ENCODE results near the gene POLD3. TPM values are rescaled to one million over a fixed set of nuclear protein-coding genes. Genes with fewer than 3 reads are reported as not detected.

Gene POLD3
- total RNA-seq, 1 experiment from 2014 or later, result 28.4 TPM

DNA sequence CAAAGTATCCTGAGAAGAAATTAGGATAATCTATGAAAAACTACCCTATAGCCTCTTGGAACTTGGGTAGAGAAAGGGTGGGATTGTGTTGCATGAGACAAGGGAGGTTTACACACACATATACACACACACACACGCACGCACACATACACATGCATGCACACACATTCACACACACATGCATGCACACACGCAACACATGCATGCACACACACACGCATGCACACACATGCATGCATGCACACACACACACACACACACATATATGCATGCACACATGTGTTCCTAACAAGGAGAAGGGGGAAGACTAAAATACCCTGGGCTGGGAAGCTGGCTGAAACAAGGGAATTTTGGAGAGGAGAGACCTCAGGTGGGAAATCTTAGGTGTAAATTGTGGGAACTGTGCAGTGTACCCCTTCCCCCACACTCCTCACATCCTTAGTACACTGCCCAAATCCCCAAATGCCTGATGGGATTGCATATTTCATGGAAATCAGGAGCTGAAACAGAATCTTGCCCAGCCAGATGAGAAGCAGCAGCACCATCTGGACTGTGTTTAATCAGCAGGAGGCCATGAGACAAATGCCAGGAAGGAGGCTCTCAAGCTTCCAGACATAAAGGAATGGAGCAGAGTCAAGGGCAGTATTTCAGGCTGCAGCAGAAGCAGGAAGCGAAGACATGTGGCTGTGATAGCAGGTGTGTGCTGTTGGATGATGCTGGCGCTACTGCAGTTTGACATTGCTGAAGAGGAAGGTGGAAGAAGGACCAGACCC lies 14.6 kb upstream of the POLD3 start:
- H3K36me3 ChIP-seq (ENCODE audit: low read depth, low read length), result no peaks in the 10 kb centered on the region
- H3K79me2 ChIP-seq (ENCODE audit: low read length), result no peaks in the 10 kb centered on the region
- BruUV-seq (replicated peaks), result no TSS peak
- no peak overlapping the region for H3K9ac ChIP-seq (ENCODE audit: low read length)
- no peaks in the 10 kb centered on the region for H3K9me3 ChIP-seq (ENCODE audit: low read length)
- no peak for TF ChIP-seq EZH2phosphoT487 (IDR thresholded peaks at IDR 0.05; ENCODE audit: borderline replicate concordance, low read length)
- TF ChIP-seq EZH2 (IDR thresholded peaks at IDR 0.05; ENCODE audit: low read length, unreplicated experiment), result no peak
- TF ChIP-seq, protein P1, sequence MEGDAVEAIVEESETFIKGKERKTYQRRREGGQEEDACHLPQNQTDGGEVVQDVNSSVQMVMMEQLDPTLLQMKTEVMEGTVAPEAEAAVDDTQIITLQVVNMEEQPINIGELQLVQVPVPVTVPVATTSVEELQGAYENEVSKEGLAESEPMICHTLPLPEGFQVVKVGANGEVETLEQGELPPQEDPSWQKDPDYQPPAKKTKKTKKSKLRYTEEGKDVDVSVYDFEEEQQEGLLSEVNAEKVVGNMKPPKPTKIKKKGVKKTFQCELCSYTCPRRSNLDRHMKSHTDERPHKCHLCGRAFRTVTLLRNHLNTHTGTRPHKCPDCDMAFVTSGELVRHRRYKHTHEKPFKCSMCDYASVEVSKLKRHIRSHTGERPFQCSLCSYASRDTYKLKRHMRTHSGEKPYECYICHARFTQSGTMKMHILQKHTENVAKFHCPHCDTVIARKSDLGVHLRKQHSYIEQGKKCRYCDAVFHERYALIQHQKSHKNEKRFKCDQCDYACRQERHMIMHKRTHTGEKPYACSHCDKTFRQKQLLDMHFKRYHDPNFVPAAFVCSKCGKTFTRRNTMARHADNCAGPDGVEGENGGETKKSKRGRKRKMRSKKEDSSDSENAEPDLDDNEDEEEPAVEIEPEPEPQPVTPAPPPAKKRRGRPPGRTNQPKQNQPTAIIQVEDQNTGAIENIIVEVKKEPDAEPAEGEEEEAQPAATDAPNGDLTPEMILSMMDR (conservative IDR thresholded peaks at IDR 0.05; ENCODE audit: low read depth, low read length), result no peak
- no peak for DNase-seq
- POLR2A ChIA-PET (ENCODE audit: unreplicated experiment), result no interaction called here
- H3K9me2 ChIP-seq (replicated peaks; ENCODE audit: low read length), result no peaks in the 10 kb centered on the region
- H3K27ac ChIP-seq (ENCODE audit: low read length), result no peak overlapping the region
- ATAC-seq, result no peak
- no peak overlapping the region for H2AFZ ChIP-seq (ENCODE audit: low read length)
- no peaks in the 10 kb centered on the region for H3F3A ChIP-seq (ENCODE audit: low read length, unreplicated experiment)
- CTCF ChIA-PET, result no interaction called here
- H3K4me1 ChIP-seq (ENCODE audit: insufficient read depth, low read length), result no peaks in the 10 kb centered on the region
- H4K20me1 ChIP-seq (ENCODE audit: low read length), result no peaks in the 10 kb centered on the region
- no peaks in the 10 kb centered on the region for H3K27me3 ChIP-seq (ENCODE audit: low read length)
- no peak overlapping the region for H3K4me2 ChIP-seq (ENCODE audit: low read length)
- H3K4me3 ChIP-seq (ENCODE audit: low read length), result no peak overlapping the region
- intact Hi-C loops (cut with micrococcal nuclease), result loop anchor here (10.0 kb wide), 1 partner anchor 53 kb away; no protein-coding TSS in a partner anchor

DNA sequence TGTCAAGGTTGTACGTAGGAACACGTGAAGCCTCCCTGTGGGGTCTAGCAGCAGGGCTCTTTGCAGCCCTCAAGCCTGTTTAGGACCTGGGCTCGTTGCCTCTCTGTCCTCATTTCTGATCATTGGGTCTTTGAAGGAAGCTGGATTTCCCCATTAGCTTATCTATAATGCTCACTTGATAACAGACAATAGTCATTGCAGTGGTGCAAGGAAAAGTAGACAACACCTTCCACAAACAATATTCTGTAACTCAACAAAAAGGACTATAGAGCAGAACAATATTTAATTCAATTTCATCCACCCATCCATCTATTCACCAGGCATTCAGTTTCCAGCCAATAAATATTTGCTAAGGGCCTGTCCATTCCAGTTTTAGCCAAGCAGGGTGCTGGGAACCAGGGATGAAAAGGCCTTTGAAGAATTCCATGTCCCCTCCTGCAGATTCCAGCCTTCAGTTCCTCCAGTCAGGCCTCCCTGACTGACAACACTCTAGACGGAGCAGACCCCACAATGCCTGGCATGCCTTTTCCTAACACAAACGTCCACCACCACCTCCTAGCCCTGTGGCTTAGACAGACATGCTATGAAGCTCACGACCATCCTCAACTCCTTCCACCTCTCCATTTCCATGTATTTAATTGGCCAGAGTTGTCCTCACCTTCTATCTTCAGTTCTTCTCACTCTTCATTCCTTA lies 12.7 kb upstream of the POLD3 start:
- ChIA-PET CTCF (no interaction called here), POLR2A (ENCODE audit: unreplicated experiment) (no interaction called here)
- H3K4me1 ChIP-seq (ENCODE audit: insufficient read depth, low read length), result no peaks in the 10 kb centered on the region
- no peaks in the 10 kb centered on the region for H3F3A ChIP-seq (ENCODE audit: low read length, unreplicated experiment)
- H3K4me2 ChIP-seq (ENCODE audit: low read length), result no peak overlapping the region
- no peaks in the 10 kb centered on the region for H3K9me2 ChIP-seq (replicated peaks; ENCODE audit: low read length)
- H3K27ac ChIP-seq (ENCODE audit: low read length), result no peak overlapping the region
- BruUV-seq (replicated peaks), result no TSS peak
- no peaks in the 10 kb centered on the region for H3K27me3 ChIP-seq (ENCODE audit: low read length)
- no peaks in the 10 kb centered on the region for H3K79me2 ChIP-seq (ENCODE audit: low read length)
- no peak overlapping the region for H3K9ac ChIP-seq (ENCODE audit: low read length)
- no peaks in the 10 kb centered on the region for H3K9me3 ChIP-seq (ENCODE audit: low read length)
- H2AFZ ChIP-seq (ENCODE audit: low read length), result no peak overlapping the region
- ATAC-seq (no peak), DNase-seq (no peak)
- H3K36me3 ChIP-seq (ENCODE audit: low read depth, low read length), result no peaks in the 10 kb centered on the region
- H3K4me3 ChIP-seq (ENCODE audit: low read length), result no peak overlapping the region
- intact Hi-C loops (cut with micrococcal nuclease), result loop anchor here (10.0 kb wide), 1 partner anchor 55 kb away; no protein-coding TSS in a partner anchor
- TF ChIP-seq EZH2phosphoT487 (IDR thresholded peaks at IDR 0.05; ENCODE audit: borderline replicate concordance, low read length) (no peak), EZH2 (IDR thresholded peaks at IDR 0.05; ENCODE audit: low read length, unreplicated experiment) (no peak)
- TF ChIP-seq, protein P1 (conservative IDR thresholded peaks at IDR 0.05; ENCODE audit: low read depth, low read length), result no peak
- no peaks in the 10 kb centered on the region for H4K20me1 ChIP-seq (ENCODE audit: low read length)

All from PC-3 (cell line).